HUDEP-2 (cell line): ENCODE data around the gene HLA-E.
"Not testable (repeated sequence)": the region's sequence is repeated elsewhere in the genome, so short reads cannot be mapped to it uniquely, and the experiment has no call there.

Source experiments
- DNase-seq, 76 experiments: peaks; one replicate each; lab custom pipeline; 2025; ENCODE audit not compliant: unreplicated experiment in 76 of 76; lab: John Stamatoyannopoulos, UW

HLA-E gene

GRCh38 chr6:30489081-30490025 lies at the start of gene HLA-E:
Gene HLA-E (plus strand): TSS chr6:30489509. CDS start chr6:30489532, 23 bp downstream.
- DNase-seq, result peak in 73 of 76 experiments; percentile 62 to 98 (median 89)

GRCh38 chr6:30441171-30441570 lies 48.1 kb upstream of the HLA-E start:
- DNase-seq, result no peak

GRCh38 chr6:30443657-30444450 lies 45.5 kb upstream of the HLA-E start:
- no peak for DNase-seq

GRCh38 chr6:30444451-30444742 lies 44.9 kb upstream of the HLA-E start:
- DNase-seq, result no peak

- no peak for DNase-seq
Observed at GRCh38 chr6:30446259-30446658, 43.0 kb upstream of the HLA-E start.

GRCh38 chr6:30447237-30447636 lies 42.1 kb upstream of the HLA-E start:
- no peak for DNase-seq

- no peak for DNase-seq
Observed at GRCh38 chr6:30450548-30450908, 38.8 kb upstream of the HLA-E start.

- no peak for DNase-seq
Observed at GRCh38 chr6:30450909-30451841, 38.1 kb upstream of the HLA-E start.

GRCh38 chr6:30452736-30453507 lies 36.4 kb upstream of the HLA-E start:
- DNase-seq, result no peak

GRCh38 chr6:30453508-30454116 lies 35.7 kb upstream of the HLA-E start:
- DNase-seq, result peak in 73 of 76 experiments; percentile 28 to 88 (median 74)

- no peak for DNase-seq
Observed at GRCh38 chr6:30459145-30459544, 30.2 kb upstream of the HLA-E start.

GRCh38 chr6:30461055-30461454 lies 28.3 kb upstream of the HLA-E start:
- DNase-seq, result no peak

- DNase-seq, result no peak
Observed at GRCh38 chr6:30462482-30462881, 26.8 kb upstream of the HLA-E start.

GRCh38 chr6:30463242-30463641 lies 26.1 kb upstream of the HLA-E start:
- DNase-seq, result no peak

GRCh38 chr6:30463651-30464618 lies 25.4 kb upstream of the HLA-E start:
- DNase-seq, result no peak

- no peak for DNase-seq
Observed at GRCh38 chr6:30465595-30466306, 23.6 kb upstream of the HLA-E start.

GRCh38 chr6:30470968-30471367 lies 18.3 kb upstream of the HLA-E start:
- no peak for DNase-seq

GRCh38 chr6:30475116-30475515 lies 14.2 kb upstream of the HLA-E start:
- DNase-seq, result not testable (repeated sequence)
